Measurements from ENCODE around the gene GLB1L. TPM values are rescaled to one million over a fixed set of nuclear protein-coding genes. Genes with fewer than 3 reads are reported as not detected.
A peak's percentile ranks its signal among the peaks of the same experiment; 100 is the strongest.

Gene GLB1L
- total RNA-seq, 3 donors from 2014 or later, result 10.2 to 15.7 (median 11.8) TPM

GRCh38 chr2:219229305-219230058 is 15.8 kb downstream of the GLB1L start, which contains the start of the genes ANKZF1 and ATG9A:
Gene ANKZF1 (plus strand): TSS chr2:219229806. CDS start chr2:219230258, 452 bp downstream.
Gene ATG9A (minus strand): TSS chr2:219229636. CDS start chr2:219228024, 1,612 bp downstream.
- Histone ChIP-seq H3K4me3 (peak within 1 kb of the TSS; percentile 60 to 97 (median 86)), H3K27ac (peak within 1 kb of the TSS; percentile 88 to 94), H3K9me3 (no peaks in the 10 kb centered on the region), H3K27me3 (no peaks in the 10 kb centered on the region), H3K4me1 (peaks cover 5 to 25% of the 10 kb centered on the region in 2 donors), H3K36me3 (peaks cover 14% of the 10 kb centered on the region)
- intact Hi-C loops (cut with DNase I; ENCODE audit: low total_unique reads), result no loop called here
- peak; percentile 98 to 99 for DNase-seq (ENCODE audit: low spot score in 2 of 2)
- TF ChIP-seq POLR2AphosphoS5 (IDR thresholded peaks at IDR 0.05) (peak; percentile 70 to 94 (median 93)), CTCF (IDR thresholded peaks at IDR 0.05) (no peak), POLR2A (IDR thresholded peaks at IDR 0.05) (peak; percentile 63)

- peak overlapping the region; percentile 88 to 94 for H3K27ac ChIP-seq
- H3K36me3 ChIP-seq, result peaks cover 14% of the 10 kb centered on the region
- intact Hi-C loops (cut with DNase I; ENCODE audit: low total_unique reads), result no loop called here
- no peaks in the 10 kb centered on the region for H3K9me3 ChIP-seq
- no peak for DNase-seq (ENCODE audit: low spot score in 2 of 2)
- peak overlapping the region; percentile 60 to 97 (median 86) for H3K4me3 ChIP-seq
- TF ChIP-seq POLR2A (IDR thresholded peaks at IDR 0.05) (no peak), POLR2AphosphoS5 (IDR thresholded peaks at IDR 0.05) (no peak), CTCF (IDR thresholded peaks at IDR 0.05) (no peak)
- H3K27me3 ChIP-seq, result no peaks in the 10 kb centered on the region
- H3K4me1 ChIP-seq, result peaks cover 5 to 25% of the 10 kb centered on the region in 2 donors
Measured at GRCh38 chr2:219228911-219229304, 16.3 kb downstream of the GLB1L start.

- intact Hi-C loops (cut with DNase I; ENCODE audit: low total_unique reads), result no loop called here
- H3K27me3 ChIP-seq, result no peaks in the 10 kb centered on the region
- H3K36me3 ChIP-seq, result peaks cover 8% of the 10 kb centered on the region
- DNase-seq (ENCODE audit: low spot score in 2 of 2), result no peak
- no peaks in the 10 kb centered on the region for H3K9me3 ChIP-seq
- H3K4me1 ChIP-seq, result peaks cover 5 to 25% of the 10 kb centered on the region in 2 donors
- TF ChIP-seq CTCF (IDR thresholded peaks at IDR 0.05) (no peak), POLR2AphosphoS5 (IDR thresholded peaks at IDR 0.05) (no peak), POLR2A (IDR thresholded peaks at IDR 0.05) (no peak)
- H3K4me3 ChIP-seq, result peak overlapping the region; percentile 60 to 97 (median 86)
- peak overlapping the region; percentile 88 to 94 for H3K27ac ChIP-seq
Measured at GRCh38 chr2:219228041-219228910, 17.0 kb downstream of the GLB1L start.

GRCh38 chr2:219225350-219225749 is 19.9 kb downstream of the GLB1L start:
- intact Hi-C loops (cut with DNase I; ENCODE audit: low total_unique reads), result no loop called here
- no peak for DNase-seq (ENCODE audit: low spot score in 2 of 2)
- H3K27ac ChIP-seq, result no peak overlapping the region
- H3K4me3 ChIP-seq, result no peak overlapping the region
- H3K4me1 ChIP-seq, result peaks cover 5 to 9% of the 10 kb centered on the region in 2 donors
- H3K36me3 ChIP-seq, result peaks cover 12% of the 10 kb centered on the region
- no peaks in the 10 kb centered on the region for H3K9me3 ChIP-seq
- no peak for TF ChIP-seq POLR2A (IDR thresholded peaks at IDR 0.05)
- no peak for TF ChIP-seq POLR2AphosphoS5 (IDR thresholded peaks at IDR 0.05)
- TF ChIP-seq CTCF (IDR thresholded peaks at IDR 0.05), result no peak
- H3K27me3 ChIP-seq, result no peaks in the 10 kb centered on the region
